Measurements from ENCODE around the gene TIMD4. TPM values are rescaled to one million over a fixed set of nuclear protein-coding genes. Genes with fewer than 3 reads are reported as not detected.

The TIMD4 gene
- total and polyA plus RNA-seq, 2 of the 13 experiments (the other 11 are each of a cell fraction or from before 2014, with no cell fraction given) = 0.50 TPM; not detected in 1

DNA sequence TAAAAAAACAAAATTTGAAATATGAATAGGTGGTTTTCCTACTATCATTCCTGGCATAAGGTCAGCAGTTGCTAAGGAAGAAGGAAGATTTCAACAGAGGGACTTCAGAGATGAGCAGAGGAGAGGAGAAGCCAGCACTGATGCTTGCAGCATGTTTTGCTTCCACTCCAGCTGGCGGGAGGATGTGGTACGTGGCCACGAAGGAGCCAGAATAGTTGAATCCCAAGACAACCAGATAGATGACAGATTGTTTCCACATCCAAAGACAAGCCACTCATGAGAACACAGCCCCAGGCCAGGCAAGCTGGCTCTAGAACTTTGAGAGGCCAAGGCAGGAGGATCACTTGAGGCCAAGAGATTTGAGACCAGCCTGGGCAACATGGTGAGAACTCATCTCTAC lies 15.1 kb downstream of the TIMD4 start:
- no peak for ATAC-seq
- CTCF ChIA-PET (ENCODE audit: low intra/inter-chr PET ratio, low total read pairs) = no interaction called here
- no peak for FAIRE-seq
- in situ Hi-C loops (cut with HindIII; ENCODE audit: extremely low pct_ligation_motif_present, low pct_unique_long_range_greater_than_20kb) (no loop called here), intact Hi-C loops (cut with micrococcal nuclease; ENCODE audit: unreplicated experiment) (loop anchor here (5.0 kb wide), 1 partner anchor 1636 kb away; no protein-coding TSS in a partner anchor)
- no peak for DNase-seq (ENCODE audit: low spot score)
- H3K27me3 ChIP-seq (ENCODE audit: control insufficient read depth in 1 of 2, insufficient read depth in 2 of 2, low read length in 2 of 2) = no peaks in the 10 kb centered on the region
- H2AFZ ChIP-seq (ENCODE audit: low read length) = no peak overlapping the region
- 87% methylated on average over 3 of the region's 3 CpGs for WGBS (ENCODE audit: low lambda C conversion rate)
- H3K27ac ChIP-seq (ENCODE audit: extremely low read length, insufficient read depth, low read length) = no peak overlapping the region
- no peak overlapping the region for H3K4me2 ChIP-seq (ENCODE audit: low read depth, low read length)
- no TSS peak for BruUV-seq (replicated peaks)
- POLR2A ChIA-PET = no interaction called here
- no peaks in the 10 kb centered on the region for H3K79me2 ChIP-seq (ENCODE audit: insufficient read depth, low read length)
- no peak overlapping the region for H3K4me3 ChIP-seq (replicated peaks in 1 of 3; ENCODE audit: insufficient read depth in 1 of 3, low read depth in 2 of 3, low read length in 3 of 3)
- H3K9me3 ChIP-seq (ENCODE audit: low read length) = no peaks in the 10 kb centered on the region
- H3K4me1 ChIP-seq (ENCODE audit: insufficient read depth, low read length) = peaks cover 5% of the 10 kb centered on the region; the same call in 1 of the 2 replicates
- no peaks in the 10 kb centered on the region for H3K36me3 ChIP-seq (replicated peaks in 1 of 2; ENCODE audit: control insufficient read depth in 1 of 2, insufficient read depth in 2 of 2, low read length in 2 of 2)
- no peaks in the 10 kb centered on the region for H4K20me1 ChIP-seq (ENCODE audit: insufficient read depth, low read length)
- H3K9ac ChIP-seq (ENCODE audit: insufficient read depth, low read depth, low read length) = no peak overlapping the region
- TF ChIP-seq ZSCAN31 (CRISPR knock-in tag; IDR thresholded peaks at IDR 0.05; ENCODE audit: low read depth) = no peak
- no peak for TF ChIP-seq CHD4 (IDR thresholded peaks at IDR 0.05; ENCODE audit: borderline replicate concordance, low read length)
- TF ChIP-seq KMT2A (CRISPR knock-in tag; IDR thresholded peaks at IDR 0.05) = no peak
- TF ChIP-seq RFX5 (IDR thresholded peaks at IDR 0.05; ENCODE audit: low read depth, low read length) = peak; percentile 50; the same call in 1 of the 2 replicates
- TF ChIP-seq, protein P1, sequence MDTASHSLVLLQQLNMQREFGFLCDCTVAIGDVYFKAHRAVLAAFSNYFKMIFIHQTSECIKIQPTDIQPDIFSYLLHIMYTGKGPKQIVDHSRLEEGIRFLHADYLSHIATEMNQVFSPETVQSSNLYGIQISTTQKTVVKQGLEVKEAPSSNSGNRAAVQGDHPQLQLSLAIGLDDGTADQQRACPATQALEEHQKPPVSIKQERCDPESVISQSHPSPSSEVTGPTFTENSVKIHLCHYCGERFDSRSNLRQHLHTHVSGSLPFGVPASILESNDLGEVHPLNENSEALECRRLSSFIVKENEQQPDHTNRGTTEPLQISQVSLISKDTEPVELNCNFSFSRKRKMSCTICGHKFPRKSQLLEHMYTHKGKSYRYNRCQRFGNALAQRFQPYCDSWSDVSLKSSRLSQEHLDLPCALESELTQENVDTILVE (CRISPR knock-in tag; IDR thresholded peaks at IDR 0.05) = no peak

DNA sequence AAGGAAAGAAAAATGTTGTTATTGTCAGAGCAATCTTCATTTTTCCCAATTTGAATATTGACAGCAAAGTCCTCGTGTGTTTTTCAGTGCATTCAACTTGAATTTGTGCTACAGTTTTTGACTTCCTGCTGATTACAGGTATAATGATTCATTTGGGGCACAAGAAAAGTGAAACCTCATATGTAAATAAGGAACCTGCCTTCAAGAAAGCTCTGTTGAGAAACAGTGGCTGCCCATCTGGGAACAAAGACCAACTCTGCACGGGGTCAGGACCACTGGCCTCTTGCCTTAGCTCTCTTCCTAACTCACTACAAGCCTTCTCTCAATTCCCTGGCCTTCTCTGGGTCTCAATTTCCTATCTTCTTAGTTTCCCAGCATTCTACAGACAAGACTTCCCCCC lies 21.0 kb downstream of the TIMD4 start:
- Histone ChIP-seq H3K27me3 (ENCODE audit: control insufficient read depth in 1 of 2, insufficient read depth in 2 of 2, low read length in 2 of 2) (no peaks in the 10 kb centered on the region; a peak in 1 of 5 replicates), H3K79me2 (ENCODE audit: insufficient read depth, low read length) (no peaks in the 10 kb centered on the region), H3K27ac (ENCODE audit: extremely low read length, insufficient read depth, low read length) (no peak overlapping the region), H3K4me2 (ENCODE audit: low read depth, low read length) (no peak overlapping the region), H3K4me1 (ENCODE audit: insufficient read depth, low read length) (peaks cover 13% of the 10 kb centered on the region; the same call in 1 of the 2 replicates), H4K20me1 (ENCODE audit: insufficient read depth, low read length) (no peaks in the 10 kb centered on the region), H3K9ac (ENCODE audit: insufficient read depth, low read depth, low read length) (no peak overlapping the region), H3K9me3 (ENCODE audit: low read length) (no peaks in the 10 kb centered on the region), H3K4me3 (replicated peaks in 1 of 3; ENCODE audit: insufficient read depth in 1 of 3, low read depth in 2 of 3, low read length in 3 of 3) (no peak overlapping the region), H2AFZ (ENCODE audit: low read length) (no peak overlapping the region), H3K36me3 (replicated peaks in 1 of 2; ENCODE audit: control insufficient read depth in 1 of 2, insufficient read depth in 2 of 2, low read length in 2 of 2) (no peaks in the 10 kb centered on the region)
- ATAC-seq (no peak), DNase-seq (ENCODE audit: low spot score) (no peak), FAIRE-seq (no peak)
- POLR2A ChIA-PET = no interaction called here
- intact Hi-C loops (cut with micrococcal nuclease; ENCODE audit: unreplicated experiment) = no loop called here
- CTCF ChIA-PET (ENCODE audit: low intra/inter-chr PET ratio, low total read pairs) = no interaction called here
- BruUV-seq (replicated peaks) = no TSS peak
- WGBS (ENCODE audit: low lambda C conversion rate) = 22% methylated on average over 2 of the region's 2 CpGs
- in situ Hi-C loops (cut with HindIII; ENCODE audit: extremely low pct_ligation_motif_present, low pct_unique_long_range_greater_than_20kb) = no loop called here
- TF ChIP-seq U2AF1 (optimal IDR thresholded peaks at IDR 0.05; ENCODE audit: low read depth, low read length) (no peak), ZNF660 (CRISPR knock-in tag; IDR thresholded peaks at IDR 0.05; ENCODE audit: borderline replicate concordance, low read depth) (no peak), BORCS8-MEF2B (CRISPR knock-in tag; IDR thresholded peaks at IDR 0.05) (no peak)
- TF ChIP-seq, protein P2, sequence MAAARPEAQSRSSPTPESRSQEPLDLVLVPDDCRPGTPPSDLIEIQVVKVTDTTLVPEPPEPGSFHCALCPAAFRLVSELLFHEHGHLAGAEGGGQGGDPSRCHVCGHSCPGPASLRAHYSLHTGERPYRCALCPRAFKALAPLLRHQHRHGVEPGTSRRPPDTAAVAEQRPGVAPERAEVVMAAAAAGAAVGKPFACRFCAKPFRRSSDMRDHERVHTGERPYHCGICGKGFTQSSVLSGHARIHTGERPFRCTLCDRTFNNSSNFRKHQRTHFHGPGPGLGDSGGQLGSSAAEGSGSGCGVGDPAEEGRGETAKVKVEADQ (CRISPR knock-in tag; IDR thresholded peaks at IDR 0.05; ENCODE audit: borderline replicate concordance) = no peak
- TF ChIP-seq, protein P3, sequence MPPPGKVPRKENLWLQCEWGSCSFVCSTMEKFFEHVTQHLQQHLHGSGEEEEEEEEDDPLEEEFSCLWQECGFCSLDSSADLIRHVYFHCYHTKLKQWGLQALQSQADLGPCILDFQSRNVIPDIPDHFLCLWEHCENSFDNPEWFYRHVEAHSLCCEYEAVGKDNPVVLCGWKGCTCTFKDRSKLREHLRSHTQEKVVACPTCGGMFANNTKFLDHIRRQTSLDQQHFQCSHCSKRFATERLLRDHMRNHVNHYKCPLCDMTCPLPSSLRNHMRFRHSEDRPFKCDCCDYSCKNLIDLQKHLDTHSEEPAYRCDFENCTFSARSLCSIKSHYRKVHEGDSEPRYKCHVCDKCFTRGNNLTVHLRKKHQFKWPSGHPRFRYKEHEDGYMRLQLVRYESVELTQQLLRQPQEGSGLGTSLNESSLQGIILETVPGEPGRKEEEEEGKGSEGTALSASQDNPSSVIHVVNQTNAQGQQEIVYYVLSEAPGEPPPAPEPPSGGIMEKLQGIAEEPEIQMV (CRISPR knock-in tag; IDR thresholded peaks at IDR 0.05; ENCODE audit: low read depth) = no peak
